IMR-90 (cell line): Measurements from ENCODE around the gene ZNF564. TPM values are rescaled to one million over a fixed set of nuclear protein-coding genes. Genes with fewer than 3 reads are reported as not detected.

Experiments used
- ATAC-seq: fragments of 200-7000 bp; cut with Tn5 transposase; 2 replicates; pipeline ENCODE4 v1.9.1; 2020; ENCODE audit warnings: low read depth, mild to moderate bottlenecking, moderate library complexity
- BruUV-seq: library from RNA; stranded (reverse); fragments of 400-500 nt; replicated peaks from 2 replicates; lab custom pipeline; 2021; lab: Mats Ljungman, UMichigan
- CTCF ChIA-PET: fragments of 300-600 bp; formaldehyde crosslinking; extraction: SDS; loops from one replicate; lab custom pipeline; 2021; ENCODE audit warnings: antibody characterized with exemption; lab: Yijun Ruan, JAX
- POLR2A ChIA-PET: fragments of 300-600 bp; sonication (Branson Sonifier 250); formaldehyde crosslinking; loops from one replicate; lab custom pipeline; 2022; ENCODE audit warnings: antibody characterized with exemption; ENCODE audit not compliant: unreplicated experiment; lab: Charles Lee
- DNase-seq: peaks from one replicate; pipeline ENCODE4 v3.0.0; 2013
- H2AFZ ChIP-seq: replicated peaks from 2 replicates; pipeline ENCODE3; 2013; ENCODE audit warnings: low read length, mild to moderate bottlenecking; ENCODE audit not compliant: poor library complexity
- H2AK5ac ChIP-seq: 2 replicates; pipeline ENCODE4 v1.6.1; 2013; ENCODE audit warnings: low read depth, low read length, inconsistent platforms
- H2AK9ac ChIP-seq: replicated peaks from 2 replicates; pipeline ENCODE3; 2013; ENCODE audit warnings: mild to moderate bottlenecking, low read depth, low read length, moderate library complexity; ENCODE audit not compliant: poor library complexity
- H2BK120ac ChIP-seq: 2 replicates; pipeline ENCODE4 v1.6.1; 2013; ENCODE audit warnings: low read depth, low read length, inconsistent platforms
- H2BK15ac ChIP-seq: 3 replicates; pipeline ENCODE4 v1.6.1; 2013; ENCODE audit warnings: low read depth, low read length, inconsistent platforms
- H2BK20ac ChIP-seq: 2 replicates; pipeline ENCODE4 v1.6.1; 2013; ENCODE audit warnings: low read depth, mild to moderate bottlenecking, inconsistent platforms, low read length, moderate library complexity
- H2BK5ac ChIP-seq: 2 replicates; pipeline ENCODE4 v1.6.1; 2013; ENCODE audit warnings: mild to moderate bottlenecking, low read depth, low read length, inconsistent platforms; ENCODE audit not compliant: poor library complexity, severe bottlenecking
- H3K14ac ChIP-seq: replicated peaks from 2 replicates; pipeline ENCODE4 v1.6.1; 2013; ENCODE audit warnings: low read depth, low read length, inconsistent platforms
- H3K18ac ChIP-seq: 2 replicates; pipeline ENCODE4 v1.6.1; 2013; ENCODE audit warnings: low read depth, low read length, control low read depth
- H3K23ac ChIP-seq: 2 replicates; pipeline ENCODE4 v1.6.1; 2013; ENCODE audit warnings: low read depth, low read length, inconsistent platforms
- H3K27ac ChIP-seq: 2 replicates; pipeline ENCODE4 v1.5.1; 2013; ENCODE audit warnings: mild to moderate bottlenecking, control low read depth, low read length; ENCODE audit not compliant: insufficient read depth
- H3K27me3 ChIP-seq: 2 replicates; pipeline ENCODE4 v1.6.1; 2013; ENCODE audit warnings: low read length; ENCODE audit not compliant: control insufficient read depth, insufficient read depth
- H3K36me3 ChIP-seq: 2 replicates; pipeline ENCODE4 v1.6.1; 2013; ENCODE audit warnings: low read length, mixed read lengths; ENCODE audit not compliant: control insufficient read depth, insufficient read depth
- H3K4ac ChIP-seq: 2 replicates; pipeline ENCODE4 v1.6.1; 2013; ENCODE audit warnings: low read depth, low read length, inconsistent platforms
- H3K4me1 ChIP-seq: 2 replicates; pipeline ENCODE4 v1.6.1; 2013; ENCODE audit warnings: low read length, mixed read lengths; ENCODE audit not compliant: control insufficient read depth, insufficient read depth
- H3K4me2 ChIP-seq: 2 replicates; pipeline ENCODE4 v1.6.1; 2013; ENCODE audit warnings: low read depth, mild to moderate bottlenecking, control low read depth, low read length, moderate library complexity
- H3K4me3 ChIP-seq: 2 replicates; pipeline ENCODE4 v1.5.1; 2013; ENCODE audit warnings: low read depth, mild to moderate bottlenecking, control low read depth, low read length, moderate library complexity; ENCODE audit not compliant: insufficient read depth
- H3K56ac ChIP-seq: 2 replicates; pipeline ENCODE4 v1.6.1; 2013; ENCODE audit warnings: low read length, inconsistent platforms; ENCODE audit not compliant: insufficient read depth; ENCODE audit errors: extremely low read depth
- H3K79me1 ChIP-seq, 2 experiments: 2 replicates each; pipeline ENCODE4 v1.6.1; 2013; ENCODE audit warnings: low read length in 2 of 2, inconsistent platforms in 1 of 2, low read depth in 1 of 2
- H3K9ac ChIP-seq: 2 replicates; pipeline ENCODE4 v1.6.1; 2013; ENCODE audit warnings: low read depth, low read length, control low read depth
- H3K9me1 ChIP-seq: 2 replicates; pipeline ENCODE4 v1.6.1; 2013; ENCODE audit warnings: low read length, inconsistent platforms; ENCODE audit not compliant: insufficient read depth
- H3K9me3 ChIP-seq: 2 replicates; pipeline ENCODE4 v1.6.1; 2013; ENCODE audit warnings: low read length; ENCODE audit not compliant: control insufficient read depth, insufficient read depth
- H4K20me1 ChIP-seq: 2 replicates; pipeline ENCODE4 v1.6.1; 2013; ENCODE audit warnings: low read length, inconsistent platforms; ENCODE audit not compliant: insufficient read depth
- H4K5ac ChIP-seq: 2 replicates; pipeline ENCODE4 v1.6.1; 2013; ENCODE audit warnings: mild to moderate bottlenecking, low read depth, low read length, control low read depth
- H4K8ac ChIP-seq, 2 experiments: 2 replicates each; pipeline ENCODE4 v1.6.1; 2013; ENCODE audit warnings: low read depth in 2 of 2, low read length in 2 of 2, control low read depth in 1 of 2, inconsistent platforms in 1 of 2
- H4K91ac ChIP-seq: 2 replicates; pipeline ENCODE4 v1.6.1; 2013; ENCODE audit warnings: low read depth, low read length, inconsistent platforms; ENCODE audit not compliant: insufficient read depth
- BHLHE40 ChIP-seq: fragments of 150-350 bp; IDR thresholded peaks from 2 replicates; pipeline ENCODE4 v1.6.1; 2016; ENCODE audit warnings: mild to moderate bottlenecking, low read depth, low read length
- CEBPB ChIP-seq: IDR thresholded peaks from 2 replicates; pipeline ENCODE4 v1.6.1; 2012; ENCODE audit warnings: low read depth, low read length, improper control_type of control experiment
- CHD1 ChIP-seq: IDR thresholded peaks from 2 replicates; pipeline ENCODE4 v1.6.1; 2012; ENCODE audit warnings: low read depth, low read length, improper control_type of control experiment
- CTCF ChIP-seq: conservative IDR thresholded peaks from 2 replicates; pipeline ENCODE4 v1.5.1; 2012; ENCODE audit warnings: mild to moderate bottlenecking, low read depth, low read length, improper control_type of control experiment
- ELK1 ChIP-seq: fragments of 150-350 bp; IDR thresholded peaks from 2 replicates; pipeline ENCODE4 v1.6.1; 2016; ENCODE audit warnings: low read depth, mild to moderate bottlenecking, low read length, moderate library complexity, borderline replicate concordance
- FOS ChIP-seq: fragments of 150-350 bp; IDR thresholded peaks from 2 replicates; pipeline ENCODE4 v1.6.1; 2016; ENCODE audit warnings: low read depth, low read length
- MAFK ChIP-seq: IDR thresholded peaks from 2 replicates; pipeline ENCODE4 v1.6.1; 2012; ENCODE audit warnings: low read depth, low read length, improper control_type of control experiment
- MAZ ChIP-seq: IDR thresholded peaks from 2 replicates; pipeline ENCODE4 v1.6.1; 2012; ENCODE audit warnings: low read depth, mild to moderate bottlenecking, low read length, improper control_type of control experiment, moderate library complexity, borderline replicate concordance
- MXI1 ChIP-seq: IDR thresholded peaks from 2 replicates; pipeline ENCODE4 v1.6.1; 2012; ENCODE audit warnings: low read depth, mild to moderate bottlenecking, low read length, moderate library complexity, borderline replicate concordance
- NFE2L2 ChIP-seq: fragments of 150-350 bp; IDR thresholded peaks from 2 replicates; pipeline ENCODE4 v1.6.1; 2016; ENCODE audit warnings: low read depth, mild to moderate bottlenecking, low read length
- POLR2A ChIP-seq: IDR thresholded peaks from 2 replicates; pipeline ENCODE4 v1.6.1; 2012; ENCODE audit warnings: mild to moderate bottlenecking, low read depth, low read length
- RAD21 ChIP-seq: IDR thresholded peaks from 2 replicates; pipeline ENCODE4 v1.6.1; 2012; ENCODE audit warnings: low read length, improper control_type of control experiment
- RCOR1 ChIP-seq: IDR thresholded peaks from 2 replicates; pipeline ENCODE4 v1.6.1; 2012; ENCODE audit warnings: mild to moderate bottlenecking, low read length, improper control_type of control experiment; ENCODE audit not compliant: insufficient replicate concordance
- RFX5 ChIP-seq: IDR thresholded peaks from 2 replicates; pipeline ENCODE4 v1.8.0; 2012; ENCODE audit warnings: low read depth, mild to moderate bottlenecking, low read length, moderate library complexity
- SMC3 ChIP-seq: fragments of 150-350 bp; IDR thresholded peaks from 2 replicates; pipeline ENCODE4 v1.6.1; 2016; ENCODE audit warnings: low read depth, mild to moderate bottlenecking, antibody characterized with exemption, low read length, moderate library complexity
- USF2 ChIP-seq: fragments of 150-350 bp; IDR thresholded peaks from 2 replicates; pipeline ENCODE4 v1.6.1; 2017; ENCODE audit warnings: mild to moderate bottlenecking, antibody characterized with exemption, low read length, low read depth
- WGBS, 2 experiments: methylation state at CpG; one replicate each; pipeline versions ENCODE4 v1.1.5 to v1.1.7; 2013; ENCODE audit warnings: missing lambda C conversion rate in 2 of 2; ENCODE audit not compliant: insufficient read length in 1 of 2; ENCODE audit errors: extremely low coverage in 2 of 2; 5-methylcytosine and 5-hydroxymethylcytosine counted together
- dilution Hi-C: fragments of 300-500 bp; cut with HindIII; formaldehyde crosslinking; loops from one replicate; pipeline ENCODE4 v1.14.3; 2018; ENCODE audit warnings: low sequenced_read_pairs; ENCODE audit not compliant: unreplicated experiment
- in situ Hi-C: fragments of 300-500 bp; cut with MboI; formaldehyde crosslinking; loops from 3 replicates; pipeline ENCODE4 v1.14.3; 2019; ENCODE audit warnings: low sequenced_read_pairs, inconsistent platforms, mixed read lengths
- intact Hi-C: fragments of 100-400 bp; cut with micrococcal nuclease; formaldehyde crosslinking; loops from 2 replicates; pipeline ENCODE4 v1.10.0; 2022
- polyA plus RNA-seq, 3 experiments: library from polyadenylated mRNA; depleted of rRNA; stranded (reverse); fragments of >200 nt; gene quantifications; 2 replicates each; pipeline ENCODE4 v1.2.3, GENCODE V29; 2012; ENCODE audit warnings: low replicate concordance in 1 of 3
- total RNA-seq: library from RNA; depleted of rRNA; stranded (reverse); fragments of >200 nt; gene quantifications from 2 replicates; pipeline ENCODE4 v1.2.3, GENCODE V29; 2012

ZNF564 gene
- total and polyA plus RNA-seq, 2 of the 4 experiments (the other 2 are of a cell fraction): 1.5 to 6.3 TPM

- Histone ChIP-seq H3K27ac (no peak overlapping the region), H4K91ac (no peak overlapping the region), H3K4me2 (no peak overlapping the region), H3K56ac (no peak overlapping the region), H3K36me3 (no peaks in the 10 kb centered on the region), H2AK5ac (no peak overlapping the region), H2AK9ac (no peak overlapping the region), H3K4ac (no peak overlapping the region), H2BK20ac (no peak overlapping the region), H3K9ac (no peak overlapping the region), H3K23ac (no peak overlapping the region), H3K27me3 (no peaks in the 10 kb centered on the region), H3K9me3 (no peaks in the 10 kb centered on the region), H4K5ac (no peak overlapping the region), H3K14ac (no peak overlapping the region), H3K4me3 (no peak overlapping the region), H3K9me1 (no peaks in the 10 kb centered on the region), H2AFZ (no peak overlapping the region), H2BK15ac (no peak overlapping the region), H4K20me1 (no peaks in the 10 kb centered on the region), H4K8ac (no peak overlapping the region), H2BK5ac (no peak overlapping the region), H3K79me1 (no peaks in the 10 kb centered on the region), H3K18ac (no peak overlapping the region), H3K4me1 (no peaks in the 10 kb centered on the region), H2BK120ac (no peak overlapping the region)
- ATAC-seq (no peak), DNase-seq (no peak)
- dilution Hi-C loops: no loop called here
- CTCF ChIA-PET: interaction anchor here (0.6 kb wide), 1 partner anchor 39 kb away, joined by 5 read pairs; no protein-coding TSS in a partner anchor
- TF ChIP-seq CTCF (no peak), RFX5 (no peak), CEBPB (no peak), CHD1 (no peak), USF2 (no peak), MXI1 (no peak), MAZ (no peak), NFE2L2 (no peak), RCOR1 (no peak), SMC3 (no peak), BHLHE40 (no peak), ELK1 (no peak), MAFK (no peak), RAD21 (no peak), FOS (no peak), POLR2A (no peak)
- POLR2A ChIA-PET: no interaction called here
- intact Hi-C loops: no loop called here
- no TSS peak for BruUV-seq
- in situ Hi-C loops: no loop called here
- no CpG with 5 or more reads among the region's 3 CpGs for WGBS, 2 experiments
These were observed 56.9 kb downstream of the ZNF564 start for GRCh38 chr19:12494260-12494860.
